Upper lobe of left lung (tissue), 4 donors: Measurements from ENCODE around the gene PLIN4.

Experiments
- CTCF ChIP-seq, 6 experiments: fragments of 450-650 bp in 4 of 6; fragments of 200-600 bp in 2 of 6; sonication (generic) in 2 of 6; IDR thresholded peaks; one replicate each; pipeline ENCODE4 v1.5.1; 2016 to 2019; ENCODE audit warnings: antibody characterized with exemption in 6 of 6
- POLR2A ChIP-seq, 4 donors: fragments of 450-650 bp; IDR thresholded peaks; one replicate each; pipeline ENCODE4 v1.5.1; 2016 to 2017; ENCODE audit warnings: antibody characterized with exemption in 4 of 4, mild to moderate bottlenecking in 2 of 4
- POLR2AphosphoS5 ChIP-seq, 2 donors: sonication (generic); formaldehyde crosslinking; IDR thresholded peaks; one replicate each; pipeline ENCODE4 v1.5.1; 2017; ENCODE audit warnings: antibody characterized with exemption in 2 of 2

DNA sequence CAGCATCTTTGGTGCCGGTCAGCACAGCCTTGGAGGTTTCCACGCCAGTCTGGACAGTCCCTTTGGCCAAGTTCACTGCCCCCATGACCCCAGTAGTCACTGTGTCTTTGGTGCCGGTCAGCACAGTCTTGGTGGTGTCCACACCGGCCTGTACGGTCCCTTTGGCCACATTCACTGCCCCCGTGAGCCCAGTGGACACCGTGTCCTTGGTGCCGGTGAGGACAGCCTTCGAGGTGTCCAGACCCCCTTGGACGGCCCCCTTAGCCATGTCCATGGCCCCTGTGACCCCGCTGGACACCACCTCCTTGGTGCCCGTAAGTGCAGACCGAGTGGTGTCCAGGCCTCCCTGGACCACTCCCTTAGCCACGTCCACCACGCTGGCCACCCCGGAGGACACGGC lies 5.0 kb downstream of the PLIN4 start:
- TF ChIP-seq POLR2AphosphoS5 (IDR thresholded peaks at IDR 0.05) (no peak), CTCF (IDR thresholded peaks at IDR 0.05) (no peak), POLR2A (IDR thresholded peaks at IDR 0.05) (no peak)
